GM10266 (cell line): ENCODE data around the gene CISTR.

Source experiments
- DNase-seq: peaks from one replicate; pipeline ENCODE4 v3.0.0; 2012; ENCODE audit errors: extremely low spot score
- TF ChIP-seq, protein P1 (sequence below): IDR thresholded peaks from 2 replicates; pipeline ENCODE4 v1.5.1; 2012; ENCODE audit warnings: mild to moderate bottlenecking, low read depth; ENCODE audit not compliant: control insufficient read depth, insufficient read depth; ENCODE audit errors: missing control alignments

Gene CISTR

GRCh38 chr12:53703756-53704155 lies 48.0 kb downstream of the CISTR start:
- TF ChIP-seq, protein P1, sequence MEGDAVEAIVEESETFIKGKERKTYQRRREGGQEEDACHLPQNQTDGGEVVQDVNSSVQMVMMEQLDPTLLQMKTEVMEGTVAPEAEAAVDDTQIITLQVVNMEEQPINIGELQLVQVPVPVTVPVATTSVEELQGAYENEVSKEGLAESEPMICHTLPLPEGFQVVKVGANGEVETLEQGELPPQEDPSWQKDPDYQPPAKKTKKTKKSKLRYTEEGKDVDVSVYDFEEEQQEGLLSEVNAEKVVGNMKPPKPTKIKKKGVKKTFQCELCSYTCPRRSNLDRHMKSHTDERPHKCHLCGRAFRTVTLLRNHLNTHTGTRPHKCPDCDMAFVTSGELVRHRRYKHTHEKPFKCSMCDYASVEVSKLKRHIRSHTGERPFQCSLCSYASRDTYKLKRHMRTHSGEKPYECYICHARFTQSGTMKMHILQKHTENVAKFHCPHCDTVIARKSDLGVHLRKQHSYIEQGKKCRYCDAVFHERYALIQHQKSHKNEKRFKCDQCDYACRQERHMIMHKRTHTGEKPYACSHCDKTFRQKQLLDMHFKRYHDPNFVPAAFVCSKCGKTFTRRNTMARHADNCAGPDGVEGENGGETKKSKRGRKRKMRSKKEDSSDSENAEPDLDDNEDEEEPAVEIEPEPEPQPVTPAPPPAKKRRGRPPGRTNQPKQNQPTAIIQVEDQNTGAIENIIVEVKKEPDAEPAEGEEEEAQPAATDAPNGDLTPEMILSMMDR = no peak
- no peak for DNase-seq

DNA sequence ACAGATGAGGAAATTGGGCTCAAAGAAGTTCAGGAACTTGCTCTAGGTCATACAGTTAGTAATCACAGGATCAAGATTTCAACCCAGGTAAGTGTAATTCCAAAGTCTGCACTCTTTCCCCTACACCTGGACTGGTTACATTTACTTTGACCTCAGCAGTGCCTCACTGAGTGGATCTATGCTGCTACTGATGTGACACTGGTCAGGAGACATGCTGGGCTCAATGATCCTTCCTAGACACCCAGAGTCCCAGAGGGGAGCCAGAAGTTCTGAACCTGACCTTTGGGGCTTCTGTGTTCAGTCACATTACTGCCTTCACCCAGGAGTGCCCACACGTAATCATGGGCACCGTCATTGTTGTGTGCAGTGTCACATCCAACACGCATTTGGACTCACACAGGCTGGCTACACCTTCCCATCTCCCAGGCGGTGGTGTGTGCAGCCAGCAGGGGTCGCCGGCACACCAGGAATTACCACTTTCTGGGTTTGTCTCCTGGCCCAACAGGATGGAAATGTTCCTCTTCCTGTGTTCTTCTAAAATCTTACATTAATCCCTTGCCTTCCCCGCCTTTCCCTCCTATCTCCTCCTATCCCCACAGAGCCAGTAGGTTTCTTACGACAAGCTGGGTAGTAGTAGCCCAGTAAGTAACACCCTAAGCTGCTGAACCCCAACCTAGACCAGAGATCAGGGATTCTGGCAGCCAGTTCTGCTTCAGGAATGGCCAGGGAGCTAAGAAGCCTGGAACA lies 50.1 kb downstream of the CISTR start:
- peak; percentile 77 for DNase-seq
- TF ChIP-seq, protein P1 = peak; percentile 97

- TF ChIP-seq, protein P1 = no peak
- DNase-seq = no peak
Measured at GRCh38 chr12:53700567-53700966, 51.2 kb downstream of the CISTR start.

- no peak for DNase-seq
Measured at GRCh38 chr12:53699678-53700025, 52.1 kb downstream of the CISTR start.

DNA sequence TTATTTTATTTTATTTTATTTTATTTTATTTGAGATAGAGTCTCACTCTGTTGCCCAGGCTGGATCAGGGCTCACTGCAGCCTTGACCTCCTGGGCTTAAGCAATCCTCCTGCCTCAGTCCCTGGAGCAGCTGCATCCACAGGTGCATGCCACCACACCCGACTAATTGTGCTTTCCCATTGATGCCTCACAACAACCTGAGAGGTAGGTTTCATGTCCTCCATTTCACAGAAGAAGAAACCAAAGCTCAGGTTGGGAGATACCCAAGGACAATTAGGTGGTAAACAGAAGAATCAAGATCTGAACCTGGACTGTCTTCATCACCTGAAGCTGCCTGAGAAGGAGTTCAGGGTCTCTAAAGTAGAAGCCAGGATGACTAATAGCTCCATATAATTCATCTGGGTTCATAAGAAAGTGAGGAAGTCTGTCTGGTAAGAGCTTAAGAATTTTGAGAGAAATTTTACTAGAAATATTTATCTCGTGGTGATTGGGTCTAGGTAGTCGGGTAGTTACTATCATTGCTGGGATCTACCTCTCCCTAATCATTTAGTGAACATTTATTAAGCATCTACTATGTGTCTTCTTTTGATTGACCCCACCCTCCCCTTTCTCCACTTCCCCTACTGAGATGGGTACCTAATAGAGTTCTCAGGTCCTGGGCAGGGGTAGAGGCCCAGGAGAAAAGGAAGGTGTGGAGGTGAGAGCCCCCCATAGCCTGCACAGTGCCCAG lies 52.7 kb downstream of the CISTR start:
- no peak for DNase-seq
- TF ChIP-seq, protein P1 = no peak

More at GRCh38 chr12:53699678-53700025, 52.1 kb downstream of the CISTR start:
- TF ChIP-seq, protein P1 = no peak

GRCh38 chr12:53696655-53697331 lies 55.0 kb downstream of the CISTR start:
- TF ChIP-seq, protein P1 = no peak
- no peak for DNase-seq
